ENCODE measurements around the gene ZGPAT.

ZGPAT gene

DNA sequence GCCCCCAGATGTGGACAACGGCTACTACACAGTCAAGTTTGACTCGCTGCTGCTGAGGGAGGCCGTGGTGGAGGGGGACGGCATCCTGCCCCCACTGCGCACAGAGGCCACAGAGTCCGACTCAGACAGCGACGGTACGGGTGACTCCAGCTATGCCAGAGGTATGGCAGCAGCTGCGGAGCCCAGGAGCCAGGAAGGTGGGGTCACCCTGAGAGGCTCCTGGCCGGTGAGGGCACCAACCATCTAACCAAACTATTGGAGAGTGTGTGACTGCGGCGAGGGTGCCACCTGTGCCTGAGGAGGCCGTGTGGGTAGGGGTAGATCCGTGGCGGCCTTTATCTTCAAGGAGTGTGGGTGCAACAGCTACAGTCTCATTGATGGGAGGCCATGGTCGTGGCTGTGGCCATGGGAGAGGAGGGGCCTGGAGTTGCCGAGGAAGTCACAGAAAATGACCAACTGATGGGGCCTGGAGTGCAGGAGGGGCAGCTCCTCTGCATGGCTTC, 25.8 kb downstream of the ZGPAT start:
- H3K9me2 ChIP-seq (ENCODE audit: low read depth, low read length), result no peaks in the 10 kb centered on the region
- peaks cover 23% of the 10 kb centered on the region for H3K36me3 ChIP-seq (ENCODE audit: insufficient read depth, low read length)
- H3K4me3 ChIP-seq (ENCODE audit: low read depth, low read length, poor library complexity, severe bottlenecking), result no peak overlapping the region
- H3K27ac ChIP-seq (ENCODE audit: low read depth, low read length, poor library complexity, severe bottlenecking), result no peak overlapping the region
- H3F3A ChIP-seq (ENCODE audit: insufficient read depth, low read length), result 0 out of 2 replicates have a peak, but pooled peaks cover 1% of the 10 kb centered on the region
- no peak overlapping the region for H3K9ac ChIP-seq (ENCODE audit: low read length)
- H2AFZ ChIP-seq (ENCODE audit: low read length), result no peak overlapping the region
- H3K27me3 ChIP-seq (ENCODE audit: insufficient read depth, low read length), result no peaks in the 10 kb centered on the region; the same call in 1 of the 2 replicates
- peaks cover 50% of the 10 kb centered on the region for H3K4me1 ChIP-seq (ENCODE audit: insufficient read depth, low read length, severe bottlenecking)
- H3K9me3 ChIP-seq (ENCODE audit: low read length), result no peaks in the 10 kb centered on the region
- TF ChIP-seq, protein P1, sequence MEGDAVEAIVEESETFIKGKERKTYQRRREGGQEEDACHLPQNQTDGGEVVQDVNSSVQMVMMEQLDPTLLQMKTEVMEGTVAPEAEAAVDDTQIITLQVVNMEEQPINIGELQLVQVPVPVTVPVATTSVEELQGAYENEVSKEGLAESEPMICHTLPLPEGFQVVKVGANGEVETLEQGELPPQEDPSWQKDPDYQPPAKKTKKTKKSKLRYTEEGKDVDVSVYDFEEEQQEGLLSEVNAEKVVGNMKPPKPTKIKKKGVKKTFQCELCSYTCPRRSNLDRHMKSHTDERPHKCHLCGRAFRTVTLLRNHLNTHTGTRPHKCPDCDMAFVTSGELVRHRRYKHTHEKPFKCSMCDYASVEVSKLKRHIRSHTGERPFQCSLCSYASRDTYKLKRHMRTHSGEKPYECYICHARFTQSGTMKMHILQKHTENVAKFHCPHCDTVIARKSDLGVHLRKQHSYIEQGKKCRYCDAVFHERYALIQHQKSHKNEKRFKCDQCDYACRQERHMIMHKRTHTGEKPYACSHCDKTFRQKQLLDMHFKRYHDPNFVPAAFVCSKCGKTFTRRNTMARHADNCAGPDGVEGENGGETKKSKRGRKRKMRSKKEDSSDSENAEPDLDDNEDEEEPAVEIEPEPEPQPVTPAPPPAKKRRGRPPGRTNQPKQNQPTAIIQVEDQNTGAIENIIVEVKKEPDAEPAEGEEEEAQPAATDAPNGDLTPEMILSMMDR (IDR thresholded peaks at IDR 0.05; ENCODE audit: low read length), result no peak
- TF ChIP-seq EZH2 (IDR thresholded peaks at IDR 0.05; ENCODE audit: borderline replicate concordance, low read length), result no peak
- H3K79me2 ChIP-seq (ENCODE audit: insufficient read depth, low read length), result no peaks in the 10 kb centered on the region
- no peaks in the 10 kb centered on the region for H4K20me1 ChIP-seq (ENCODE audit: insufficient read depth, low read length)
- H3K4me2 ChIP-seq (ENCODE audit: low read length), result no peak overlapping the region

DNA sequence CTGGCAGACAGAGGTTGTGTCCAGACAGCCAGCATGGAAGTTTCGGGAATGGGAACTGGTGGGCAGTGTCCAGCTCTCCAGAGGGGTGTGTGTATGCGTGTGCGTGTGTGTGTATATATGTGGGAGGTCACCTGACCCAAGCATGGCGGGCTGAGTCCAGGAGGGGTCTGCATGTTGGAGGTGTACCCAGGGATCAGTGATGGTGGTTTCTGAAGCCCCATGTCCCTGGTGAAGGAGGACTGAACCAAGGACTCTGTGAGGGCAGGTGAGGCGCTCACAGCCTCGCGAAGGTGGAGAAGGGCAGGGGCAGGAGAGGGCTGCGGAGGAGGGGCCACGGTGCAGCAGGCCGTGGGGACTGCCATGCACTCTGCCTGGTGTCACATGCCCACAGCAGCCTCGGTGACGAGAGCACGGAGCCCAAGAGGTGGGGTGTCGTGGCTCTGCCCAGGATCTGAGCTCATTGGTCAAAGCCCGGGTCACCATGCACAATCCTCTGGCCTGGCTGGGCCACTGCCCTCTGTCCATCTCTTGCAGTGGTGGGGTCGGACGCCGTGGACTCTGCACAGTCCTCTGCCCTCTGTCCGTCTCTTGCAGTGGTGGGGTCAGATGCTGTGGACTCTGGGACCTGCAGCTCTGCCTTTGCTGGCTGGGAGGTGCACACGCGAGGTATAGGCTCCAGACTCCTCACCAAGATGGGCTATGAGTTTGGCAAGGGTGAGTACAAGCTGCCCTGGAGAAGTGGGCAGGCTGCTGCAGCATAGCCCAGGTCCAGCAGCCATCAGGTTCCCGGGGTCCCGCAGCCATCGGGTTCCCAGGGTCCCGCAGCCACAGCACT, 26.5 kb downstream of the ZGPAT start:
- no peak for TF ChIP-seq EZH2 (IDR thresholded peaks at IDR 0.05; ENCODE audit: borderline replicate concordance, low read length)
- TF ChIP-seq, protein P1 (IDR thresholded peaks at IDR 0.05; ENCODE audit: low read length), result no peak
- no peak overlapping the region for H3K27ac ChIP-seq (ENCODE audit: low read depth, low read length, poor library complexity, severe bottlenecking)
- H3K9me2 ChIP-seq (ENCODE audit: low read depth, low read length), result no peaks in the 10 kb centered on the region
- H3K4me2 ChIP-seq (ENCODE audit: low read length), result no peak overlapping the region
- H3K27me3 ChIP-seq (ENCODE audit: insufficient read depth, low read length), result no peaks in the 10 kb centered on the region; the same call in 1 of the 2 replicates
- peaks cover 23% of the 10 kb centered on the region for H3K36me3 ChIP-seq (ENCODE audit: insufficient read depth, low read length)
- no peaks in the 10 kb centered on the region for H4K20me1 ChIP-seq (ENCODE audit: insufficient read depth, low read length)
- no peak overlapping the region for H3K4me3 ChIP-seq (ENCODE audit: low read depth, low read length, poor library complexity, severe bottlenecking)
- H2AFZ ChIP-seq (ENCODE audit: low read length), result no peak overlapping the region
- H3K4me1 ChIP-seq (ENCODE audit: insufficient read depth, low read length, severe bottlenecking), result peaks cover 52% of the 10 kb centered on the region
- H3K79me2 ChIP-seq (ENCODE audit: insufficient read depth, low read length), result no peaks in the 10 kb centered on the region
- no peak overlapping the region for H3K9ac ChIP-seq (ENCODE audit: low read length)
- H3F3A ChIP-seq (ENCODE audit: insufficient read depth, low read length), result no peaks in the 10 kb centered on the region; the same call in 1 of the 2 replicates
- H3K9me3 ChIP-seq (ENCODE audit: low read length), result no peaks in the 10 kb centered on the region

GRCh38 chr20:63734946-63735858, 27.4 kb downstream of the ZGPAT start:
- Histone ChIP-seq H4K20me1 (ENCODE audit: insufficient read depth, low read length) (no peaks in the 10 kb centered on the region), H3K9me2 (ENCODE audit: low read depth, low read length) (no peaks in the 10 kb centered on the region), H3K9me3 (ENCODE audit: low read length) (no peaks in the 10 kb centered on the region), H3K36me3 (ENCODE audit: insufficient read depth, low read length) (peaks cover 23% of the 10 kb centered on the region), H3K4me3 (ENCODE audit: low read depth, low read length, poor library complexity, severe bottlenecking) (no peak overlapping the region), H3F3A (ENCODE audit: insufficient read depth, low read length) (no peaks in the 10 kb centered on the region; the same call in 1 of the 2 replicates), H3K27me3 (ENCODE audit: insufficient read depth, low read length) (no peaks in the 10 kb centered on the region; the same call in 1 of the 2 replicates), H3K79me2 (ENCODE audit: insufficient read depth, low read length) (no peaks in the 10 kb centered on the region), H3K27ac (ENCODE audit: low read depth, low read length, poor library complexity, severe bottlenecking) (no peak overlapping the region), H2AFZ (ENCODE audit: low read length) (no peak overlapping the region), H3K4me2 (ENCODE audit: low read length) (no peak overlapping the region), H3K4me1 (ENCODE audit: insufficient read depth, low read length, severe bottlenecking) (peaks cover 48% of the 10 kb centered on the region), H3K9ac (ENCODE audit: low read length) (no peak overlapping the region)
- TF ChIP-seq EZH2 (IDR thresholded peaks at IDR 0.05; ENCODE audit: borderline replicate concordance, low read length), result no peak
- TF ChIP-seq, protein P1 (IDR thresholded peaks at IDR 0.05; ENCODE audit: low read length), result no peak
